ENCODE results near the gene COL25A1. TPM values are rescaled to one million over a fixed set of nuclear protein-coding genes. Genes with fewer than 3 reads are reported as not detected.

The COL25A1 gene
- polyA plus RNA-seq, 1 experiment, result not detected

DNA sequence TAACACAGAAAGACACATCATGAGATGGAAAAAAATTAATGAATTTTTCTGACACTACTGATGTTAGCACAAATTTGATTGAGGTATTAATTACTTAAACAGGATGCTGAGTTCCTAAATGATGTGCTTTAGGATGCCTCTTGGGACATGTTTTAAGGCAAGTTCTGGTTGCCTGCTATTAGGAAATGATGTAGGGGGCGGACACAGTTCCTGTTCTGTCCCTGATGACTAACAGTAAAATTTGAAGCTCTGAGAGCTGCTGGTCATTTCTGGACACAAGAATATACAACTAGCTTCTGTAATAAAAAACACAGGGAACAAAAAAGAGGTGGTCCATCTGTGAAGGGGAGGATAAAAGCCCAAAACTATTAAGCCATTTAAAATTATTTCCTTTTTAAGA is 376.4 kb downstream of the COL25A1 start:
- TF ChIP-seq, protein P1, sequence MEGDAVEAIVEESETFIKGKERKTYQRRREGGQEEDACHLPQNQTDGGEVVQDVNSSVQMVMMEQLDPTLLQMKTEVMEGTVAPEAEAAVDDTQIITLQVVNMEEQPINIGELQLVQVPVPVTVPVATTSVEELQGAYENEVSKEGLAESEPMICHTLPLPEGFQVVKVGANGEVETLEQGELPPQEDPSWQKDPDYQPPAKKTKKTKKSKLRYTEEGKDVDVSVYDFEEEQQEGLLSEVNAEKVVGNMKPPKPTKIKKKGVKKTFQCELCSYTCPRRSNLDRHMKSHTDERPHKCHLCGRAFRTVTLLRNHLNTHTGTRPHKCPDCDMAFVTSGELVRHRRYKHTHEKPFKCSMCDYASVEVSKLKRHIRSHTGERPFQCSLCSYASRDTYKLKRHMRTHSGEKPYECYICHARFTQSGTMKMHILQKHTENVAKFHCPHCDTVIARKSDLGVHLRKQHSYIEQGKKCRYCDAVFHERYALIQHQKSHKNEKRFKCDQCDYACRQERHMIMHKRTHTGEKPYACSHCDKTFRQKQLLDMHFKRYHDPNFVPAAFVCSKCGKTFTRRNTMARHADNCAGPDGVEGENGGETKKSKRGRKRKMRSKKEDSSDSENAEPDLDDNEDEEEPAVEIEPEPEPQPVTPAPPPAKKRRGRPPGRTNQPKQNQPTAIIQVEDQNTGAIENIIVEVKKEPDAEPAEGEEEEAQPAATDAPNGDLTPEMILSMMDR (IDR thresholded peaks at IDR 0.05; ENCODE audit: insufficient read depth, low read depth, low read length), result no peak
- DNase-seq (ENCODE audit: low read depth), result no peak
- Histone ChIP-seq H3K4me3 (ENCODE audit: low read depth, low read length) (no peak overlapping the region), H3K36me3 (ENCODE audit: control insufficient read depth, insufficient read depth, low read length) (no peaks in the 10 kb centered on the region), H3K27me3 (ENCODE audit: control insufficient read depth, insufficient read depth, low read length) (no peaks in the 10 kb centered on the region)
- POLR2A ChIA-PET, result no interaction called here
- CTCF ChIA-PET, result interaction anchor here (1.2 kb wide), 1 partner anchor 53 kb away, joined by 3 read pairs; no protein-coding TSS in a partner anchor

DNA sequence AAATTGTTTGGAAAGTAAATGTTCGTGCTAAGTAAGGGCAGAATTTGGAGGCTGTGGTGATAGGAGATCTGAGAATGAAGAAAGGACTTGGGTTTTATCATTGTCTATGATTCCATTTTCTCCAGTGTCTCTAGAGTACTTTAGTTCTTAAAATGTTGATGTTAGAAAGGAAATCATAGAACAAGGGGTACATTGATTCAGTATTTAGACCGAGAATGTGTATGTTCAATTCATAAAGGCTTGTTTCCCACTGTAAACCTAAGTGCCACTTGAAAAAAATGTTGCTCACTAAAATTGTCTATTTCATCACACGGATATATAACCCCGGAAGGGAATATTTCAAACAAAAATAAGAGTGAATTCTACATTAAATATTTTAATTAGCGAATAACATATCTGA is 380.3 kb downstream of the COL25A1 start:
- CTCF ChIA-PET, result no interaction called here
- TF ChIP-seq, protein P1 (IDR thresholded peaks at IDR 0.05; ENCODE audit: insufficient read depth, low read depth, low read length), result no peak
- POLR2A ChIA-PET, result no interaction called here
- no peaks in the 10 kb centered on the region for H3K36me3 ChIP-seq (ENCODE audit: control insufficient read depth, insufficient read depth, low read length)
- no peak for DNase-seq (ENCODE audit: low read depth)
- H3K4me3 ChIP-seq (ENCODE audit: low read depth, low read length), result no peak overlapping the region
- H3K27me3 ChIP-seq (ENCODE audit: control insufficient read depth, insufficient read depth, low read length), result no peaks in the 10 kb centered on the region

DNA sequence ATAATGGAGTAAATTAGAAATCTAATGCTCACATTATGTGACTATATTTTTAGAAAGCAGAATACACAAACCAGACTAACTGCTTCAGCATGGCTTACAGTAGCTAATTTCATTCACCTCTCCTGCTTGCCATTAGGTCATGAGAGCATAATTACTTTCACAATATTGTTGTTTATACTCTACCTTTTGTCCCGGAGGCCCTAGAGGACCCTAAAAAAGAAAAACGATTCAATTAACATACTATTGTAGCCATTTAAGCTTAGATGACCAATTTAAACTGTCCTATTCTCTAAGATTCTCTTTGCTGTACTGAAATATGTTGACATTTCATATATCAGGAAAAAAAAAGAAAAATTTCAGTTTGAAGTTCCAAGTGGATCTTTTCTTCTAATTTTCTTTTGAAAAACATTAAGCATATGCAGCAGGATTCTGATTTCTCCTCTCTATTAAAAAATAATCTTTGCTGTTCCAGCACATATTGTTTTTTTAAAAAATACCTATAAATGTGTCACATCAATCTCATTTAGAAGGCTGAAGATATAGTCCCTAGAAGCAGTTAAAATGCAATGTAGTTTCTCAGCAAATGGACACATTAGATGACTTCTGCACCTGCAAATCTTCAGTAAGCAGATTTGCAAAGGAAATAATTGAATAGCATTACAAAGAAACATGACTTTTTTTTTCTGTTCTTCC is 381.9 kb downstream of the COL25A1 start:
- no peak for DNase-seq (ENCODE audit: low read depth)
- Histone ChIP-seq H3K27me3 (ENCODE audit: control insufficient read depth, insufficient read depth, low read length) (no peaks in the 10 kb centered on the region), H3K4me3 (ENCODE audit: low read depth, low read length) (no peak overlapping the region), H3K36me3 (ENCODE audit: control insufficient read depth, insufficient read depth, low read length) (no peaks in the 10 kb centered on the region)
- CTCF ChIA-PET, result no interaction called here
- TF ChIP-seq, protein P1 (IDR thresholded peaks at IDR 0.05; ENCODE audit: insufficient read depth, low read depth, low read length), result no peak
- POLR2A ChIA-PET, result no interaction called here

DNA sequence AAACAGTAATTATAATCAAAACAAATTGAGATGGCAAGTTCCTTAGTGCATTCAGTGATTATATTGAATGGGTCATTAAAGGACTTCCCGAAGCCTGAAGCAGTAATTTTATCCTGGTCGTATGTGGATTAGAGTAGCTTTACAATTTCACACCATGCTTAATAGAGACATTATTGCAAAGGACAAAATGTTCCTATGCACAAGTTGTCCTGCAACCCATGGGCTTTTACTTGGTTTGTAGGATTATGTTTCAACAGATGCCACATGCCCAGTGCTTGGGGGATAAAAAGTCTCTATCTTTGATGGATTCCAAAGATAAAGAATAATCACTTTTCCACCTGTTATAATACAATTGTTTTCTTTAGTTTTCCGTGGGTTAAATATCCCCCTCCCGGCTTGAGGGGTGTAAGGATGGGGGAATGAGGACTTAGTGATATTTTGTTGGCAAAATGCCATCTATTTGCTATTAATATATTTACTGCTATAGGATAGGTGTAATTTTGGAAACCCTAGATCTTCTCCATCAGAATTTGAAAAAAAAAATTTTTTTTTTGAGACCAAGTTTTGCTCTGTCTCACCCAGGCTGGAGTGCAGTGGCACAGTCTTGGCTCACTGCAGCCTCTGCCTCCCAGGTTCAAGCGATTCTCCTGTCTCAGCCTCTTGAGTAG is 383.1 kb downstream of the COL25A1 start:
- H3K4me3 ChIP-seq (ENCODE audit: low read depth, low read length), result no peak overlapping the region
- DNase-seq (ENCODE audit: low read depth), result no peak
- TF ChIP-seq, protein P1 (IDR thresholded peaks at IDR 0.05; ENCODE audit: insufficient read depth, low read depth, low read length), result no peak
- H3K27me3 ChIP-seq (ENCODE audit: control insufficient read depth, insufficient read depth, low read length), result no peaks in the 10 kb centered on the region
- ChIA-PET CTCF (no interaction called here), POLR2A (no interaction called here)
- no peaks in the 10 kb centered on the region for H3K36me3 ChIP-seq (ENCODE audit: control insufficient read depth, insufficient read depth, low read length)

DNA sequence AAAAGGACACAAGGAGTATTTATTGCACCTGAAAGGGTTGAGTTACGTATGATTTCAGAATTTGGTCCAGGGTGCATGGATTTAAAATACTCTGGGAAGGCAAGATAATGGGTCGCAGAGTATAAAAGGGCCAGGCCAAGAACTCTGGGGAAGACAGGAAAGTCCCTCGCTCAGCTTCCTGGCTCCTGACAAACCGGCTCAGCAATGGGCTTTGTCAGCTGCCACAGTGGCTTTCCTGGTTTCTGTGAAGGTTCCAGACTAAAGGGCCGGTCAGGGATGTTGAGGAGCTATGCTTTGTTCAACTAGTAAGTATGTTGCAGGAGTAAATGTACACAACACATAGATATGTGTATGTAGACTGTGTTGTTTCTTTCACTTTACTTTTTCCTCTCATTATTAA is 385.2 kb downstream of the COL25A1 start:
- H3K27me3 ChIP-seq (ENCODE audit: control insufficient read depth, insufficient read depth, low read length), result no peaks in the 10 kb centered on the region
- no peak for DNase-seq (ENCODE audit: low read depth)
- ChIA-PET CTCF (no interaction called here), POLR2A (no interaction called here)
- TF ChIP-seq, protein P1 (IDR thresholded peaks at IDR 0.05; ENCODE audit: insufficient read depth, low read depth, low read length), result no peak
- H3K4me3 ChIP-seq (ENCODE audit: low read depth, low read length), result no peak overlapping the region
- no peaks in the 10 kb centered on the region for H3K36me3 ChIP-seq (ENCODE audit: control insufficient read depth, insufficient read depth, low read length)

All from BJ (cell line).